ENCODE results near the gene CKAP2L. TPM values are rescaled to one million over a fixed set of nuclear protein-coding genes. Genes with fewer than 3 reads are reported as not detected.

The CKAP2L gene
- total and polyA plus RNA-seq, 9 of the 15 experiments (the other 6 are each of a cell fraction or from before 2014, with no cell fraction given) = 10.4 to 21.9 (median 14.2) TPM

DNA sequence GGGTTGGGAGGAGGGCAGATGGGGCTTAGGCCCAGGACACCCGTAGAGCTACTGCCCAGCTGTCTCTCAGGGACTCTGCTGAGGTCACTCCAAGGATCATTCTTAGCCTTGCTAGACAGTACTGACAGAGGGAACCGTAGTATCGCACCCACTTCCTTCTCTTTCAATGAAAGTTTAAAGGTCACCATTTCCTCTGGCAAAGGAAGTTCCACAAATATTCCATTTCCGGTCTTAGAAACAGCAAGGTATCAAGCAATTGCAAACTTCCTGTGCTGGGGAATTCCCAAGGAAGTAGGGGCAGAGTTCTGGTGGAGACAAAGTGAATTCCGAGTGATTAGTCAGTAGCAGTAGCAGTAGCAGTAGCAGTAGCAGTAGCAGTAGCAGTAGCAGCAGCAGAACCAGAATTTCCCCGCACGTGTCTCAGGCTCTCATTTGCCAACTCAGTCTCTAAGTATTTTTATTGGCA, 47.5 kb upstream of the CKAP2L start (continued):
- no peak for TF ChIP-seq ILF3 (IDR thresholded peaks at IDR 0.05; ENCODE audit: borderline replicate concordance)
- TF ChIP-seq BDP1 (IDR thresholded peaks at IDR 0.05; ENCODE audit: insufficient read depth, insufficient read length) = no peak
- no peak for TF ChIP-seq ZNF408 (CRISPR knock-in tag; IDR thresholded peaks at IDR 0.05; ENCODE audit: low read depth)
- peak; percentile 33; the same call in 1 of the 2 replicates for TF ChIP-seq GABPA (tag; conservative IDR thresholded peaks at IDR 0.05; ENCODE audit: low read depth)
- no peak for TF ChIP-seq KDM5B (IDR thresholded peaks at IDR 0.05; ENCODE audit: insufficient replicate concordance, low read depth, low read length)
- peak; percentile 59; the same call in 1 of the 2 replicates for TF ChIP-seq DMBX1 (CRISPR knock-in tag; IDR thresholded peaks at IDR 0.05; ENCODE audit: borderline replicate concordance)
- no peak for TF ChIP-seq POLR2AphosphoS2 (IDR thresholded peaks at IDR 0.05; ENCODE audit: low read length)
- TF ChIP-seq KDM2B (CRISPR knock-in tag; IDR thresholded peaks at IDR 0.05) = no peak
- no peak for TF ChIP-seq ZHX1 (conservative IDR thresholded peaks at IDR 0.05; ENCODE audit: low read length)
- no peak for TF ChIP-seq PCBP2 (IDR thresholded peaks at IDR 0.05; ENCODE audit: low read depth, low read length, poor library complexity, severe bottlenecking)
- TF ChIP-seq, protein P1, sequence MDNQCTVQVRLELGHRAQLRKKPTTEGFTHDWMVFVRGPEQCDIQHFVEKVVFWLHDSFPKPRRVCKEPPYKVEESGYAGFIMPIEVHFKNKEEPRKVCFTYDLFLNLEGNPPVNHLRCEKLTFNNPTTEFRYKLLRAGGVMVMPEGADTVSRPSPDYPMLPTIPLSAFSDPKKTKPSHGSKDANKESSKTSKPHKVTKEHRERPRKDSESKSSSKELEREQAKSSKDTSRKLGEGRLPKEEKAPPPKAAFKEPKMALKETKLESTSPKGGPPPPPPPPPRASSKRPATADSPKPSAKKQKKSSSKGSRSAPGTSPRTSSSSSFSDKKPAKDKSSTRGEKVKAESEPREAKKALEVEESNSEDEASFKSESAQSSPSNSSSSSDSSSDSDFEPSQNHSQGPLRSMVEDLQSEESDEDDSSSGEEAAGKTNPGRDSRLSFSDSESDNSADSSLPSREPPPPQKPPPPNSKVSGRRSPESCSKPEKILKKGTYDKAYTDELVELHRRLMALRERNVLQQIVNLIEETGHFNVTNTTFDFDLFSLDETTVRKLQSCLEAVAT (IDR thresholded peaks at IDR 0.05) = no peak
